Activated CD4-positive, CD25-positive, alpha-beta regulatory T cell treated with anti-CD3 and anti-CD28 coated beads, Interleukin-2, amount 50 U/mL, for 72 hours (primary cell): ENCODE measurements around the gene FAM13A.
A peak's percentile ranks its signal among the peaks of the same experiment; 100 is the strongest.

Source experiments
- DNase-seq: peaks from one replicate; pipeline ENCODE4 v3.0.0; 2021

The FAM13A gene

GRCh38 chr4:88705223-88705622, 351.8 kb downstream of the FAM13A start:
- DNase-seq: no peak

- no peak for DNase-seq
Measured at GRCh38 chr4:88702782-88703181, 354.2 kb downstream of the FAM13A start.

- DNase-seq: no peak
Measured at GRCh38 chr4:88698519-88698918, 358.5 kb downstream of the FAM13A start.

GRCh38 chr4:88697588-88698329, 359.2 kb downstream of the FAM13A start, which contains the start of gene NAP1L5:
TSS of gene NAP1L5 (minus strand) at chr4:88697829. CDS start at chr4:88697754, 75 bp downstream.
- peak; percentile 68 for DNase-seq

GRCh38 chr4:88697141-88697540, 359.8 kb downstream of the FAM13A start:
- no peak for DNase-seq

- DNase-seq: no peak
Measured at GRCh38 chr4:88696630-88697029, 360.4 kb downstream of the FAM13A start.

GRCh38 chr4:88693792-88694191, 363.2 kb downstream of the FAM13A start:
- DNase-seq: no peak

GRCh38 chr4:88690355-88690754, 366.6 kb downstream of the FAM13A start:
- DNase-seq: no peak

GRCh38 chr4:88681209-88681608, 375.8 kb downstream of the FAM13A start:
- no peak for DNase-seq
